Naive thymus-derived CD8-positive, alpha-beta T cell (primary cell): ENCODE data around the gene KLK10. TPM values are rescaled to one million over a fixed set of nuclear protein-coding genes. Genes with fewer than 3 reads are reported as not detected.
A peak's percentile ranks its signal among the peaks of the same experiment; 100 is the strongest.

Experiments used
- ATAC-seq, 2 donors: fragments of 150-1000 bp; cut with Tn5 transposase in 1 of 2; sonication (Bioruptor Pico), chemical (Tn5 transposase) in 1 of 2; 1 replicate in 1 of 2; 2 replicates in 1 of 2; pipeline ENCODE4 v1.10.0; 2021; ENCODE audit warnings: mild to moderate bottlenecking in 2 of 2, moderate library complexity in 2 of 2
- POLR2A ChIA-PET: fragments of 350-600 bp; sonication (Branson Sonifier 250); formaldehyde crosslinking; loops from one replicate; lab custom pipeline; 2021; ENCODE audit warnings: antibody characterized with exemption; lab: Charles Lee
- DNase-seq, 10 donors: peaks; one replicate each; pipeline versions ENCODE4 v3.0.0 to v3.0.0-alpha.2; 2020 to 2022
- H3K27ac Mint-ChIP-seq, 10 donors: one replicate each; pipeline ENCODE4 v1.8.0; 2020 to 2022; ENCODE audit warnings: mild to moderate bottlenecking in 10 of 10, mixed read lengths in 10 of 10, moderate library complexity in 4 of 10, inconsistent platforms in 1 of 10
- H3K27me3 Mint-ChIP-seq, 5 donors: one replicate each; pipeline ENCODE4 v1.8.0; 2021 to 2022; ENCODE audit warnings: mixed read lengths in 5 of 5
- H3K36me3 Mint-ChIP-seq, 3 donors: one replicate each; pipeline ENCODE4 v1.8.0; 2020 to 2022; ENCODE audit warnings: mixed read lengths in 3 of 3, mild to moderate bottlenecking in 2 of 3, inconsistent platforms in 1 of 3
- H3K4me1 Mint-ChIP-seq, 4 donors: one replicate each; pipeline ENCODE4 v1.8.0; 2021 to 2022; ENCODE audit warnings: mixed read lengths in 4 of 4
- H3K4me3 Mint-ChIP-seq, 10 donors: one replicate each; pipeline ENCODE4 v1.8.0; 2020 to 2022; ENCODE audit warnings: mild to moderate bottlenecking in 10 of 10, mixed read lengths in 10 of 10, moderate library complexity in 6 of 10, inconsistent platforms in 1 of 10
- H3K9me3 Mint-ChIP-seq, 9 donors: one replicate each; pipeline ENCODE4 v1.8.0; 2020 to 2022; ENCODE audit warnings: mixed read lengths in 9 of 9, mild to moderate bottlenecking in 3 of 9, inconsistent platforms in 1 of 9, moderate library complexity in 1 of 9
- polyA plus RNA-seq, 3 donors: library from polyadenylated mRNA; unstranded; fragments of 300-500 nt; fragmentation: Illumina TruSeq; gene quantifications; one replicate each; pipeline ENCODE4 v1.2.3, GENCODE V29; 2021
- total RNA-seq, 8 experiments: library from RNA in 2 of 8; stranded (reverse) in 2 of 8; gene quantifications; one replicate each; pipeline ENCODE4 v1.2.3 and lab custom pipeline; 2021 to 2026

Gene KLK10
- total RNA-seq, result not detected
- not detected for polyA plus RNA-seq
- total RNA-seq (lab: John Stamatoyannopoulos, UW), result 0 to 0.09 (median 0) reads per million in 6 experiments

- peaks cover 14 to 32% (median 21%) of the 10 kb centered on the region in 4 donors for H3K4me1 Mint-ChIP-seq
- peaks cover 27 to 84% (median 66%) of the 10 kb centered on the region in 5 donors for H3K27me3 Mint-ChIP-seq
- DNase-seq, result peak in 1 of 10 donors; percentile 47
- H3K27ac Mint-ChIP-seq, result peak within 1 kb of the TSS in 3 of 10 donors; percentile 31 to 63 (median 44)
- POLR2A ChIA-PET, result interaction anchor here (0.6 kb wide), 1 partner anchor 29 kb away, joined by 3 read pairs; no protein-coding TSS in a partner anchor
- ATAC-seq, result no peak
- H3K9me3 Mint-ChIP-seq, result peaks cover 0 to 2% (median 0%) of the 10 kb centered on the region in 9 donors
- peaks cover 0 to 7% (median 5%) of the 10 kb centered on the region in 3 donors for H3K36me3 Mint-ChIP-seq
- peak within 1 kb of the TSS; percentile 12 to 87 (median 74) for H3K4me3 Mint-ChIP-seq
Observed at GRCh38 chr19:51019544-51019925, at the start of gene KLK10. Gene KLK10 (minus strand): TSS chr19:51019709. CDS start chr19:51019130, 579 bp downstream.

- peak overlapping the region in 2 of 10 donors; percentile 5 to 70 for H3K4me3 Mint-ChIP-seq
- ATAC-seq (no peak), DNase-seq (no peak)
- H3K9me3 Mint-ChIP-seq, result peaks cover 0 to 3% (median 0%) of the 10 kb centered on the region in 9 donors
- H3K36me3 Mint-ChIP-seq, result no peaks in the 10 kb centered on the region
- peak overlapping the region in 1 of 10 donors; percentile 44 for H3K27ac Mint-ChIP-seq
- POLR2A ChIA-PET, result no interaction called here
- peaks cover 26 to 47% (median 39%) of the 10 kb centered on the region in 5 donors for H3K27me3 Mint-ChIP-seq
- H3K4me1 Mint-ChIP-seq, result peaks cover 4 to 12% (median 10%) of the 10 kb centered on the region in 4 donors
Observed at GRCh38 chr19:51066393-51067186, 47.1 kb upstream of the KLK10 start.

- peaks cover 34 to 59% (median 50%) of the 10 kb centered on the region in 5 donors for H3K27me3 Mint-ChIP-seq
- DNase-seq, result no peak
- H3K27ac Mint-ChIP-seq, result peak overlapping the region in 1 of 10 donors; percentile 16
- ATAC-seq, result no peak
- POLR2A ChIA-PET, result no interaction called here
- H3K36me3 Mint-ChIP-seq, result peaks cover 0 to 7% (median 0%) of the 10 kb centered on the region in 3 donors
- H3K9me3 Mint-ChIP-seq, result peaks cover 0 to 13% (median 0%) of the 10 kb centered on the region in 9 donors
- H3K4me1 Mint-ChIP-seq, result peaks cover 4 to 12% (median 12%) of the 10 kb centered on the region in 4 donors
- peak overlapping the region; percentile 58 to 88 (median 72) for H3K4me3 Mint-ChIP-seq
Observed at GRCh38 chr19:51065221-51065960, 45.9 kb upstream of the KLK10 start.

- peaks cover 0 to 7% (median 0%) of the 10 kb centered on the region in 3 donors for H3K36me3 Mint-ChIP-seq
- H3K27ac Mint-ChIP-seq, result peak within 1 kb of the TSS in 1 of 10 donors; percentile 16
- ATAC-seq, result peak in 1 of 2 donors; percentile 20
- peaks cover 34 to 64% (median 51%) of the 10 kb centered on the region in 5 donors for H3K27me3 Mint-ChIP-seq
- POLR2A ChIA-PET, result no interaction called here
- H3K4me1 Mint-ChIP-seq, result peaks cover 4 to 12% (median 12%) of the 10 kb centered on the region in 4 donors
- peaks cover 0 to 13% (median 0%) of the 10 kb centered on the region in 9 donors for H3K9me3 Mint-ChIP-seq
- H3K4me3 Mint-ChIP-seq, result peak within 1 kb of the TSS; percentile 58 to 88 (median 72)
- DNase-seq, result no peak
Observed at GRCh38 chr19:51064534-51065220, 45.2 kb upstream of the KLK10 start, which contains the start of gene KLK13. Gene KLK13 (minus strand): TSS chr19:51065092. CDS start chr19:51065067, 25 bp downstream.

GRCh38 chr19:51063664-51064063 lies 44.2 kb upstream of the KLK10 start:
- no peak overlapping the region for H3K27ac Mint-ChIP-seq
- ATAC-seq (no peak), DNase-seq (no peak)
- peaks cover 36 to 64% (median 51%) of the 10 kb centered on the region in 5 donors for H3K27me3 Mint-ChIP-seq
- H3K4me1 Mint-ChIP-seq, result peaks cover 4 to 12% (median 12%) of the 10 kb centered on the region in 4 donors
- H3K9me3 Mint-ChIP-seq, result peaks cover 0 to 13% (median 0%) of the 10 kb centered on the region in 9 donors
- peaks cover 0 to 7% (median 0%) of the 10 kb centered on the region in 3 donors for H3K36me3 Mint-ChIP-seq
- POLR2A ChIA-PET, result no interaction called here
- peak overlapping the region in 5 of 10 donors; percentile 5 to 66 (median 49) for H3K4me3 Mint-ChIP-seq

- ATAC-seq, result no peak
- no peak overlapping the region for H3K27ac Mint-ChIP-seq
- POLR2A ChIA-PET, result no interaction called here
- no peak overlapping the region for H3K4me3 Mint-ChIP-seq
- DNase-seq, result no peak
- peaks cover 0 to 7% (median 0%) of the 10 kb centered on the region in 3 donors for H3K36me3 Mint-ChIP-seq
- peaks cover 4 to 10% (median 8%) of the 10 kb centered on the region in 4 donors for H3K4me1 Mint-ChIP-seq
- H3K9me3 Mint-ChIP-seq, result peaks cover 0 to 13% (median 0%) of the 10 kb centered on the region in 9 donors
- peaks cover 22 to 53% (median 38%) of the 10 kb centered on the region in 5 donors for H3K27me3 Mint-ChIP-seq
Observed at GRCh38 chr19:51060973-51061372, 41.5 kb upstream of the KLK10 start.

- POLR2A ChIA-PET, result no interaction called here
- Mint-ChIP-seq H3K9me3 (peaks cover 0 to 13% (median 0%) of the 10 kb centered on the region in 9 donors), H3K27ac (no peak overlapping the region), H3K4me1 (peaks cover 3 to 6% (median 4%) of the 10 kb centered on the region in 4 donors), H3K36me3 (peaks cover 0 to 7% (median 0%) of the 10 kb centered on the region in 3 donors), H3K27me3 (peaks cover 20 to 47% (median 39%) of the 10 kb centered on the region in 5 donors), H3K4me3 (no peak overlapping the region)
- DNase-seq (no peak), ATAC-seq (no peak)
Observed at GRCh38 chr19:51060336-51060735, 40.8 kb upstream of the KLK10 start.

GRCh38 chr19:51059715-51060114 lies 40.2 kb upstream of the KLK10 start:
- H3K9me3 Mint-ChIP-seq, result peaks cover 0 to 13% (median 0%) of the 10 kb centered on the region in 9 donors

GRCh38 chr19:51055866-51056265 lies 36.4 kb upstream of the KLK10 start:
- no peaks in the 10 kb centered on the region for H3K4me1 Mint-ChIP-seq
- POLR2A ChIA-PET, result no interaction called here
- peak overlapping the region in 1 of 10 donors; percentile 7 for H3K27ac Mint-ChIP-seq
- peaks cover 0 to 2% (median 0%) of the 10 kb centered on the region in 9 donors for H3K9me3 Mint-ChIP-seq
- DNase-seq (no peak), ATAC-seq (no peak)
- no peak overlapping the region for H3K4me3 Mint-ChIP-seq
- peaks cover 0 to 2% (median 0%) of the 10 kb centered on the region in 3 donors for H3K36me3 Mint-ChIP-seq
- H3K27me3 Mint-ChIP-seq, result peaks cover 22 to 48% (median 39%) of the 10 kb centered on the region in 5 donors

More at GRCh38 chr19:51059715-51060114, 40.2 kb upstream of the KLK10 start:
- ATAC-seq, result no peak
- DNase-seq, result no peak
- POLR2A ChIA-PET, result no interaction called here
- H3K36me3 Mint-ChIP-seq, result peaks cover 0 to 7% (median 0%) of the 10 kb centered on the region in 3 donors
- H3K4me1 Mint-ChIP-seq, result peaks cover 0 to 4% (median 2%) of the 10 kb centered on the region in 4 donors
- H3K27me3 Mint-ChIP-seq, result peaks cover 21 to 49% (median 39%) of the 10 kb centered on the region in 5 donors
- H3K27ac Mint-ChIP-seq, result no peak overlapping the region
- H3K4me3 Mint-ChIP-seq, result no peak overlapping the region

GRCh38 chr19:51047031-51047335 lies 27.5 kb upstream of the KLK10 start:
- Mint-ChIP-seq H3K4me1 (peaks cover 0 to 3% (median 0%) of the 10 kb centered on the region in 4 donors), H3K9me3 (peaks cover 0 to 6% (median 4%) of the 10 kb centered on the region in 9 donors), H3K27ac (no peak overlapping the region), H3K27me3 (peaks cover 11 to 25% (median 21%) of the 10 kb centered on the region in 5 donors), H3K36me3 (no peaks in the 10 kb centered on the region), H3K4me3 (no peak overlapping the region)
- no peak for DNase-seq
- POLR2A ChIA-PET, result no interaction called here
- no peak for ATAC-seq

- Mint-ChIP-seq H3K4me3 (no peak overlapping the region), H3K27me3 (peaks cover 8 to 19% (median 17%) of the 10 kb centered on the region in 5 donors), H3K4me1 (peaks cover 0 to 3% (median 0%) of the 10 kb centered on the region in 4 donors), H3K9me3 (peaks cover 0 to 5% (median 0%) of the 10 kb centered on the region in 9 donors), H3K36me3 (no peaks in the 10 kb centered on the region), H3K27ac (no peak overlapping the region)
- DNase-seq (no peak), ATAC-seq (no peak)
- POLR2A ChIA-PET, result no interaction called here
Observed at GRCh38 chr19:51044327-51044726, 24.8 kb upstream of the KLK10 start.

GRCh38 chr19:51043497-51043896 lies 24.0 kb upstream of the KLK10 start:
- peak overlapping the region in 1 of 10 donors; percentile 9 for H3K27ac Mint-ChIP-seq
- no peak overlapping the region for H3K4me3 Mint-ChIP-seq
- POLR2A ChIA-PET, result no interaction called here
- no peaks in the 10 kb centered on the region for H3K36me3 Mint-ChIP-seq
- peaks cover 4 to 14% (median 11%) of the 10 kb centered on the region in 5 donors for H3K27me3 Mint-ChIP-seq
- no peak for ATAC-seq
- no peak for DNase-seq
- no peaks in the 10 kb centered on the region for H3K9me3 Mint-ChIP-seq
- H3K4me1 Mint-ChIP-seq, result peaks cover 0 to 3% (median 0%) of the 10 kb centered on the region in 4 donors
